GM19397 (cell line): ENCODE results near the gene PIGW.
A peak's percentile ranks its signal among the peaks of the same experiment; 100 is the strongest.
"Not testable (repeated sequence)": the region's sequence is repeated elsewhere in the genome, so short reads cannot be mapped to it uniquely, and the experiment has no call there.

ENCODE experiments used
- ATAC-seq: cut with Tn5 transposase; IDR thresholded peaks from one replicate; pipeline ENCODE4 v1.9.1; 2021; ENCODE audit warnings: mild to moderate bottlenecking, moderate library complexity; ENCODE audit not compliant: unreplicated experiment

Gene PIGW

GRCh38 chr17:36507266-36507665 lies 27.5 kb upstream of the PIGW start:
- ATAC-seq = no peak

GRCh38 chr17:36508439-36508838 lies 26.3 kb upstream of the PIGW start:
- not testable (repeated sequence) for ATAC-seq

GRCh38 chr17:36509272-36509985 lies 25.4 kb upstream of the PIGW start:
- ATAC-seq = no peak

- no peak for ATAC-seq
These were observed 24.2 kb upstream of the PIGW start for GRCh38 chr17:36510636-36511035.

GRCh38 chr17:36511216-36511615 lies 23.6 kb upstream of the PIGW start:
- no peak for ATAC-seq

GRCh38 chr17:36512641-36513040 lies 22.1 kb upstream of the PIGW start:
- no peak for ATAC-seq

GRCh38 chr17:36514856-36515255 lies 19.9 kb upstream of the PIGW start:
- no peak for ATAC-seq

- no peak for ATAC-seq
These were observed 18.9 kb upstream of the PIGW start for GRCh38 chr17:36515837-36516236.

GRCh38 chr17:36523113-36523512 lies 11.7 kb upstream of the PIGW start:
- no peak for ATAC-seq

- no peak for ATAC-seq
These were observed 10.3 kb upstream of the PIGW start for GRCh38 chr17:36524428-36524876.

GRCh38 chr17:36525113-36525512 lies 9.7 kb upstream of the PIGW start:
- ATAC-seq = no peak

- ATAC-seq = no peak
These were observed 8.9 kb upstream of the PIGW start for GRCh38 chr17:36525888-36526287.

- ATAC-seq = no peak
These were observed 7.1 kb upstream of the PIGW start for GRCh38 chr17:36527621-36528250.

- ATAC-seq = no peak
These were observed 5.7 kb upstream of the PIGW start for GRCh38 chr17:36529121-36529520.

GRCh38 chr17:36532435-36532975 lies 2.3 kb upstream of the PIGW start:
- no peak for ATAC-seq

- ATAC-seq = peak; percentile 24
These were observed 600 bp upstream of the PIGW start for GRCh38 chr17:36533935-36534839.

- no peak for ATAC-seq
These were observed 888 bp downstream of the PIGW start for GRCh38 chr17:36535669-36536081.

GRCh38 chr17:36540696-36541095 lies 5.9 kb downstream of the PIGW start:
- no peak for ATAC-seq

- ATAC-seq = no peak
These were observed 8.0 kb downstream of the PIGW start for GRCh38 chr17:36542755-36543154.

- ATAC-seq = peak; percentile 1
These were observed 9.2 kb downstream of the PIGW start for GRCh38 chr17:36544044-36544306.

GRCh38 chr17:36544307-36545076 lies 9.7 kb downstream of the PIGW start, which contains the start of gene GGNBP2:
TSS of gene GGNBP2 (plus strand) at chr17:36544919. CDS start at chr17:36545725, 806 bp downstream.
- ATAC-seq = peak; percentile 59
